ENCODE results near the gene NECTIN1. TPM values are rescaled to one million over a fixed set of nuclear protein-coding genes. Genes with fewer than 3 reads are reported as not detected.
A peak's percentile ranks its signal among the peaks of the same experiment; 100 is the strongest.

The NECTIN1 gene
- total RNA-seq, 1 donor from 2014 or later: 19.5 TPM

GRCh38 chr11:119589001-119589400 lies 140.0 kb downstream of the NECTIN1 start:
- DNase-seq (ENCODE audit: low spot score): no peak
- TF ChIP-seq EZH2 (IDR thresholded peaks at IDR 0.05): no peak
- peak overlapping the region; percentile 17 for H3K27ac Mint-ChIP-seq
- peaks cover 11% of the 10 kb centered on the region for H3K27me3 Mint-ChIP-seq (ENCODE audit: insufficient read depth, low read depth)
- Histone ChIP-seq H3K4me1 (peaks cover 19% of the 10 kb centered on the region), H3K9me3 (ENCODE audit: low read depth) (no peaks in the 10 kb centered on the region), H3K27ac (no peak overlapping the region), H3K36me3 (no peaks in the 10 kb centered on the region), H3K4me2 (no peak overlapping the region), H3K27me3 (peaks cover 25% of the 10 kb centered on the region), H3F3A (ENCODE audit: low read depth) (peaks cover 11% of the 10 kb centered on the region), H3K4me3 (no peak overlapping the region), H3K79me2 (ENCODE audit: low read depth) (no peaks in the 10 kb centered on the region), H4K20me1 (ENCODE audit: low read depth) (no peaks in the 10 kb centered on the region), H3K9ac (no peak overlapping the region), H2AFZ (replicated peaks) (no peak overlapping the region)
- H3K9me3 Mint-ChIP-seq: peaks cover 4% of the 10 kb centered on the region
- H3K36me3 Mint-ChIP-seq: no peaks in the 10 kb centered on the region
- peaks cover 42% of the 10 kb centered on the region for H3K4me1 Mint-ChIP-seq
- H3K4me3 Mint-ChIP-seq: no peak overlapping the region

Small RNA genes within 50 kb of the gene (small RNA-seq; reads per million reads assigned to genes)
- not detected for gene RNU6-1123P

Measured in neural progenitor cell (in vitro differentiated cells).